GM21360 (cell line): ENCODE measurements around the gene C19orf81.
A peak's percentile ranks its signal among the peaks of the same experiment; 100 is the strongest.

Experiments
- ATAC-seq: cut with Tn5 transposase; IDR thresholded peaks from one replicate; pipeline ENCODE4 v1.9.1; 2021; ENCODE audit warnings: mild to moderate bottlenecking, moderate library complexity; ENCODE audit not compliant: unreplicated experiment

The C19orf81 gene

DNA sequence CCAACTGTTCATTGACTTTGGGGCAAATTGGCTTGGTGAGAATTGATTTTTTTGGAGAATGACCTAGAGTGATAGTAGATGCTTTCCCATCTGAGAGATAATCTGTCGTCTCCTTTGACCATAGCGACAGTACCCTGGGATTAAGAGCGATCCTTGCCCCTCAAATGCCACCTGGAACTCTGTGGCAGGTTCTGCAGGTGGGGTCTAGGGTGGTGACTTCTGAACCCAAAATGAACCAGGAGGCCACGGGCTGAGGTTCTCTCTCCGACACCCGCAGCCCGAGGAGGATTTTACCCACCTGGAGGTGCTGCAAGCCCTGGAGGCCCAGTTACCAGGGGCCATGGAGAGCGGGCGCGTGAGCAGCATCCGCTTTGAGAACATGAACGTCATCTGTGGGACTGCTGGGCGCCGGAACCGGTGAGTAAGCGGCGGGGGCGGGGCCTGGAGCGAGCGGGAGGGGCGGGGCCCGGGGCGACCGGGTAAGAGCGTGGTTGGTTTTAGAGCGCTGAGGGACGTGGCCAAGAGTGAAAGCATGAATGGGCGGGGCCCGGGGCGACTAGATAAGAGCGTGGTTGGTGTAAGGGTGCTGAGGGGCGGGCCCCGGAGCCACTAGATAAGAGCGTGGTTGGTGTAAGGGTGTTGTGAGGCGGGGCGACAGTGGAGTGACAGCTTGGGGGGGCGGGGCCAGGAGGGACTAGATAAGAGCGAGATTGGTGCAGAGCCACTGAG, 8.6 kb downstream of the C19orf81 start:
- ATAC-seq: peak; percentile 83

DNA sequence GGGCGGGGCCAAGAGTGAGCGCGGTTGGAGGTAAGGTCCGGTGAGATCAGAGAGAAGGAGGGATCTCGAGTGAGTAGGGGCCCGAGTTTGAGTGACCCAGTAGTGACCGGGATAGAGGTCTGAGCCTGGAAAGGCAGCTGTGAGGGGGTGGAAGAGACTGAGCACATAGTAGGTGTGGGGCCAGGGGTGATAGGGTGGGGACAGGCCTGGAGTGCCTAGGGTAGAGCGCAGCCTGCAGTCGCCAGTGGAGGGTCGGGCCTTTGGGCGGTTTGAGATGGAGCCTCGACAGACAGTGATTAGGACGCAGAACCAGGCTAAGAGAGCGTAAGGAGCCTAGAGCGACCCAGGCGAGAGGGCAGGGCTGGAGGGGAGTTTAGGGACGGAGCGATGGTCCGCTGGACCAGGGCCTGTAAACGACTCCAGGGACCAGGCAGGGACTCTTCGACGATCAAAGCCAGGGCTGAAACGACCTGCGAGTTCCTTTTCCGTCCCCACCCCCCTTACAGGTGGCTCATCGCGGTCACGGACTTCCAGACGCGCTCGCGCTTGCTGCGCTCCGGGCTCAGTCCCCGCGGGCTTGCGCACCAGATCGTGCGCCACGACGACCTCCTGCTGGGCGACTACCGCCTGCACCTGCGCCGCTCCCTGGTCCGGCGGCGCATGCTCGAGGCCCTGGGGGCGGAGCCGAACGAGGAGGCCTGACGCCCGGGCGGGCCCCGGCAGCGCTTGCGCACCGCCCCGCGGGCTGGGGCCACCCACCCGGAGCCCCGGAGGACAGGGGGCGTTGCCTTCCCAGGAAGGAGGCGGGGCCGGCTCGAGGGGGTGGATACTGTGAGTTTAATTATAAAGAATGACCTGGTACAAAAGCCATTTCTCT, 9.4 kb downstream of the C19orf81 start:
- ATAC-seq: no peak

DNA sequence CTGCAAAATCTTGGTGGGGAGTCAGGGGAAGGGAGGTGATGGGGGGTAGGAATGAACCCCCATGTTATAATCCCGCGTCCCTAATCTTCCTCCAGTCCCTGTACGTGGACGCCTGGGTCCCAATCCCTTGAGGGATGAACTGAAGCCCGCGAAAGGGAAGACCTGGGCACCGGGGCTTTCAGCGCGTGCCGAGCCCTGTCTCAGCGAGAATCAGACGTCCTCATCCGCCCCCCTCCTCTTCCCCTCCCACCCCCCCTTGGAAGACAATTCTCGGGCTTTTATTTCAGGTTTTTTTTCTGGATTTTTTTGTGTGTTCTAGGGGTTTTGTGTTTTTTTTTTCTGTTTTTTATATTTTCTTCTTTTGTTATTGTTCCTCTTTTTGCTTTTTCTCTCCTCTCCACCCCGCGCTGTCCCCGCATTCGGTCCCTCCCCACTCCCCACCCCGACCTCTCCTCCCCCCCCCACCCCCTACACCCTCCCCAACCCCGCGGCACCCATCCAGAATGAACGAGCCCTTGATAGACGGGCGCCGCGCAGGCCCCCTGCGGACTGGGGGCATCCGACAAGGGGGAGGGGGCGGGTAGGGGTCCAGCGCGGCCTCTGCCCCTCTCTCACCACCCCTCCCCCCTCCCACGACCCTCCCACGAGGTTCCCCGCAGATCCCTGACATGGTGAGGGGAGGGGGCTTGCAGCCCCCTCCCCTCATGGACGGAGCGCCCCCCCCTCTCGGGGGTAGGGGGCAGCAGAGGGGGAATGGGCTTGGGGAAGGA, 10.3 kb downstream of the C19orf81 start:
- no peak for ATAC-seq

DNA sequence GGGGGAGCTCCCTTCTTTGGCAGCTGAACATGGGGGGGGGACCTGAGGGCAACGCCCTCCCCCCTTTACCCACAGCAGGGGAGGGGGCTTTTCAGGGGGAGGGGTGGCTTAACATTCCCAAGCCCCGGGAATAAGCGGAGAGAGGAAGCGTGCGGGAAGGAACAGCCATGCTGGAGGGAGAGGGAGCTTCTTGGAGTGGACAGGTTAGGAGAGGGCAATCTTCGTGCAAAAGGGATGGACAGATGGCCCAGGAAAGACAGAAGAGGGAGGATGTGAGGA, 10.8 kb downstream of the C19orf81 start:
- no peak for ATAC-seq

DNA sequence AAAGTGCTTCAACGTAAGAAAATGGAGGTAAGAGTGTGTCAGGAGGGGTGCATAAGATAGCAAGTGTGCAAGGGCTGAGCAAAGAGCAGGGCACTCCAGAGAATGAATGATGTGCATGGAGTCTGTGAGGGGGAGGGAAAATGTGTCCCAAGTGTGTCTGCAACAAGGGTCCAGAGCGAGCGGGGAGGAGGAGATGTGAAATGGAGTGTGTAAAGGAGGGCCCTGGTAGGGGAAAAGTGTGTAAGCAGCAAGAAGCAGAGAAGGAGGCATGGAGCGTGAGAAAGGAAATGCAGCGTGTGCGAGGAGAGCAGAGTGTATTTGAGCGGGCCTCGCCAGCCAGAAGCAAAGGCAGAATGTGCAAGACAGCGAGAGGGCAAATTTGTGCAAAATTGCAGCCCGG, 11.8 kb downstream of the C19orf81 start:
- no peak for ATAC-seq

DNA sequence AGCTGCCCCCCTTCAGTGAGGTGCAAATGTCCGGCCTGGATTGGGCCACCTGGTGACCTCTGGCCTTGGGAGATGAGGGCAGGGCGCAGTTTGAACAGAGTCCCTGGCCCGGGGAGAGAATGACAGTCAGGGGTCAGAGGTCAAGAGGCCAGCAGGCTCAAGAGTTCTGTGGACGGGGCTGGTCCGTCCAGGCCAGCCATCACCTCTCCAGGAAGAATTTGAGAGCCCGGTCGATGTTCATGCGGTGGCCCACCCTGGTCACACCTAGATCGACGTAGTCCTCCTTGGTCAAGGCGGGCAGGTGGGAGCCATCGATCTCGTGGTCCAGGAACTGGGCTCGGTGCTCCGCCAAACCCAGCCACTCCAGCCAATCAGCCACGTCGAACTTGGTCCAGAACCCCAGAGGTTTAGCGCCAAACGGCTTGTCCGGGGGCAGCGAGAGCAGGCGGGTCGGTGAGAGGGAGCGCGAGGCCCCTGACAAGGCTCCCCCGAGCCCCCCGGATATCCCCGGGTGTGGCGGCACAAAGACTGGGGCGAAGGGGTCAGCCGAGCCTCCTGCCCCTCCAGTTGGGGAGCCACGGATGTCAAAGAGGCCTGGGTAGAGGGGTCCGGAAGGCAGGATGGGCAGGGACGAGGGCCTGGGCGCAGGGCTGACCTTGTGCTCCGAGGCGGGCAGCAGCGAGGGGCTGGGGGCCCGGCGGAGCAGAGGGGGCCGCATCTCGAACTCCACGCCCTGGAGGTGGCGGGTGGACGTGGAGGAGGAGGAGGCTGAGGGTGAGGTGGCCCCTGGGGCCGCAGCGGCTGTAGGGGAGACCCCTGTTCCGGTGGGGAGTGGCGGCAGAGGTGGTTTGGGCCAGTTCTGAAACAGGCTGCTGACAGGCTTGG, 12.8 kb downstream of the C19orf81 start:
- ATAC-seq: no peak

DNA sequence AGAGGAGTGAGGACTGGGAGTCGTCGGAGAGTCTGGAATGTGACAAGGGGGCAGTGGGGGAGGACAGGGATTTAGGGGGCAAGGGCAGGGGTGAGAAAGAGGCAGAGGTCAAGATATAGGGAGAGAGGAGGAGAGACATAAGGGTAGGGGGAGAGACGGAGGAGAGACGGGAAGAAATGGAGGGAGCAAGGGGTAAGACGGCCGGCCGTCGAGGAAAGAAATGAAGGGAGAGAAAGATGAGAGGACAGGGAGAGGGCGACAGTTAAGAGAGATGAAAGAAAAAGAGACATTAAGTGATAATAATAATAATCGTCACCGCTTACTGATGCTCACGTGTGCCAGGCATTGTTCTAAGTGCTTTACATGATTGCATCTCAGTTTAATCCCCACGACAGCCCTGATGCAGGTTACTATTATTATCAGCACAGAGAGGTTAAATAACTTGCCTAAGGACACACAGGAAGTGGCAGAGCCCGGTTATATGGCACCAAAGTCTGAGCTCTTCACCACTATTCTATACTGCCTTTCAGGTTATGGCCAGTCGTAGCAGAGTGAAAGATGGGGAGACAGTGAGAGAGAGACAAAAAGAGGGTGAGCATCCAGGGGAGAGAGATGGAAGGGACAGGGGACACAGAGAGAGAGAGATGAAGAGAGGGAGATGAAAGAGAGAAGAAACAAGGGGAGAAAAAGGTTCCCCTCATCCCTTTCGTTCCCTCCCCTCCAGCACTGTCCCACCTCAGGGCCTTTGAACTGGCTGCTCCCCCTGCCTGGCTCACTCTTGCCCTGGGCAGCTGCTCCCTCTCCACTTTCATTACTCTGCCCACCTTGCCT, 13.6 kb downstream of the C19orf81 start:
- ATAC-seq: no peak

DNA sequence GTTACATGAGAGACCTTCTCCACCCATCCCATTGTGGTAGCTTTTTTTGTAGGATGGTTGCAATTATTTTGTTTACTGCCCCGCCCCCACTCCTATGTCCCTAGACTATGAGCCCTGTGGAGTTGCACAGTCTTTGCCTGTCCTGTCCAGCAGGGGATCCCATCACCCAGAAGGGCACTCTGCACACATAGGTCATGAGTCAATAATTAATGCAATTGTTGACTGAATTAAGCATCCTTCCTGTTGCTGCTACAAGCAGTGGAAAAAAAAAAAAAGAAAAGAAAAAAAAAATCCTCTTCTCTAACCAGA, 14.2 kb downstream of the C19orf81 start:
- no peak for ATAC-seq

DNA sequence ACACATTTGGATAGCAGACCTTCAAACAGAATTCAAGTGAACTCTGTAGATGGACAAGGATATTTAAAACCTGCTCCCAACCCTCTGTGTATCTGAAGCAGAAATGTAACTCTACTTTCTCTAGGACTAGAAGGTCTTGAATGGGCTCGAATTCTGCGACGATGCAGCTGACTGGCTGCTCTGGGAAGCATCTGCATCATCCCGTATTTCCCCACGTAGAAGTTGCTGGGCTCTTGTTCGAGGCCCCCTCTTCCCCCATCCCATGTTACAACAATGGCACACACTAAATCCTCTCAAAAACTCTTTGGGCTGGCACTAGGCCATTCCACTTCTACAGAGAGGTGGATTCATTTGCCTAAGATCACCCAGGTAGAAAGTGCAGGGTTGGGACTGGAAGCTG, 15.0 kb downstream of the C19orf81 start:
- ATAC-seq: no peak

DNA sequence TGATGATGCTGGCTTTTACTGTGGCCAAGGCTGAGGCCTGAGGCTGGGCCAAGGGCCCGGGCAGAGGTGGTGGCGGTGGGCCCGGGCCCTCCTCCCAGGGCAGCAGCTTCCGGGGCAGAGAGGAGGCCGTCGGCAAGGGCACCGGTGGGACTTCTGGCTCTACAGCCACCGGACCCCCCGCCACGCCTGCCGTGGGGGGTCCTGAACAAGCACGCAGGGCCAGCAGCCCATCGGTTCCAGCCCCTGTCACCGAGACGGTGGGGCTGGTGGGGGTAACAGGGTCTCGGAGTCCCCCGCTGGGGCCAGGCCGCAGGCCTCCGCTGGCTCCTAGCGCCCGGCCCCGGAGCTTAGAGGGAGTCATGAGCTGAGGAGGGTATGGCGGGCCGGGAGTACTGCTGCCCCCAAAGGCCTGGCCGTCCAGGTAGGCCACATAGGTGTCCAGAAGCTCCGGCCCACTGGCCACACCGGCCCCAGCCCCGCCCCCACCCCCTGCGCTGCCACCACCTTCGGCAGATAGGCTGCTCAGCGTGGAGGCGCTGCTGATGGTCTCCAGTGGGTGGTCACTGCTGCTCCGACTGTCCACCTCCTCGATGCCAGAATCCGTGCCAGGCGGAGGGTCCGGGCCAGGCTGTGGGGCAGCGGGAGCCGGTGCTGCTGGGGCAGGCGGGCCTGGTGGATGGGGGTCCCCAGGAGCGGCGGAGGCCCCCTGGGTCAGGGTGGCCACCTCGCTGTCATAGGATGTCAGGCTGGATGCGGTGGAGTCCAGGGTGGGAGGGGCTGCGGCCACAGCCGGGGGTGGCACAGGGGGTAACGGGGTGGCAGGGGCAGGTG, 17.3 kb downstream of the C19orf81 start:
- ATAC-seq: no peak

DNA sequence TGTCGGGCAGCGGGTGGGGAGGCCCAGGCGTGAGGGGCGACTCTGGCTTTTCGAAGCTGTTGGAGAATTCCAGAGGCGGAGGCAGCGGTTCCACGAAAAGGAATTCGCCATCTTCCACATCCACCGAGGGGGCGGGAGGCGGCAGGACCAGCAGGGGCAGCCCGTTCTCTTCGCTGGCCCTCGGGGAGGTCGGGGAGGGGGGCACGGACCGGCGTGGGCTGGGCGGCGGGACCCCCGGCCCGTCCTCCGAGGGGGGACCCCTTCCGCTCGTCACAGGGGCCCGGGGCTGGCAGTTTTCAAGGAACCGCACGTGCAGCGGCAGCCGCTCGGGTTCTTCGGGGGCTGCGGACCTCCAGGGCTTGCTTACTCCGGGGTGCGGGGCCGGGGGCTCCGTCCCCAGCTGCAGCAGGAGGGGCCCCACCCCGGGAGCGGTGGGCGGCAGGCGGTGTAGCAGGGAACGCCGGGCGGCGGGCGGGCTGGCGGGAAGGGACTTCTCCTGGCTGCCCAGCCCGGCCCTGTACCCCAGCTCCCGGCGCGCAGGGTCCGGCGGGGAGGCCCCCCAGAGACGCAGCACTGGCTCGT, 18.0 kb downstream of the C19orf81 start:
- ATAC-seq: no peak

DNA sequence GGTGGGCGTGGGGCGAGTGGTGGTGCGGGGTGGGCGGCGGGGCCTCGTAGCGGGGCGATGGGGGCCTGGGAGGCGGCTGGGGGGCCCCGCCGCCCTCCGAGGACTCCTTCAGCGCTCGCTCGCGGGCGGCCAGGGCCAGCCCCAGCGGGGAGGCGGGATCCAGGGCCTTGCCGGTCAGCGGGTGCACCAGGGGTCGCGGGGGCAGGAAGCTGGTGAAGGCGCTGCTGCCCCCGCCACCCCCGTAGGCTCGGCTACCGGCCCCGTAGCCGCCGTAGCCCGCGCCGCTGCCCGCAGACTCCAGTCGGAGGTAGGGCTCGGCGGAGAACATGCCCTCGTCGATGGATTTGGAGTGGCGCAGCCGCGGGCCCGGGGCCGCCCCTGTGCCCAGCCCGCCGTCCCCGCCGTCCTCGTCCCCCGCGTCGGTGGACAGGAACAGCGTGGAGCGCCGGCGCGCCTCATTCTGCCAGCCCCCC, 18.6 kb downstream of the C19orf81 start:
- no peak for ATAC-seq

DNA sequence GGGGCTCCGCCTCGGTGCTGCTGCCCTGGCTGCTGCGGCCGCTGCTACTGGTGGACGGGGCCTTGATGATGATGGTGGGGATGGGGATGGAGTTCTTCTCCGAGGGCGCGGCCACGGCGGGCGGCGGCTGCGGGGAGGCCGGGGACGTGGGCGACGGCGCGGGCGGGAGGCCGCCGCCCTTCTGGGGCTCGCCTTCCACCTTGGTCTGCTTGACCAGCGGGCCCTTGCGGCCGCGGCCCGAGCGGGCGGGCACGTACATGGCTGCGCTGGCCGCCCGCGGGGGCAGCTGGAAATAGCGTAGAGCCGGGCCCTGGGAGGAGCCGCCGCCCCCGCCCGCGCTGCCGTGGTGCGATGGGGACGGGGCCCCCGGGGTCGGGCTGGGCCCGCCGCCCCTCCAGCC, 19.2 kb downstream of the C19orf81 start:
- no peak for ATAC-seq

DNA sequence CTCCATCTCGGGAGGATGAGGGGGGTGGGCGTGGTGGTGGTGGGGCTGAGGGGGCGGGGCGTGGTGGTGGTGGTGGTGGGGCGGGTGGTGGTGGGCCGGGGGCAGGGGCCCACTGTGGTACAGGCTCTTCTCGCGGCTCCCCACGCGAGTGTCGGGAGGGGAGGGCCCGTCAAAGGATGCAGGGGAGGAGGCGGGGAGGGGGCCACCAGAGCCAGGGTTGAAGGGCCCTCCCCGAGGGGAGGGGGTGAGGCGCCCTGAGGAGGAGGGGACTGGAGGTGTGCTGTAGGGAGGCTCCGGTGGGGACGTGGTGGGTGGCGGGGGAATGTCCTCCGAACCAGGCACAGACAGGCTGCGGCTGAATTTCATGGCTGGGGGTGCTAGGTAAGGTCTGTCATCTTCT, 19.6 kb downstream of the C19orf81 start:
- ATAC-seq: no peak

DNA sequence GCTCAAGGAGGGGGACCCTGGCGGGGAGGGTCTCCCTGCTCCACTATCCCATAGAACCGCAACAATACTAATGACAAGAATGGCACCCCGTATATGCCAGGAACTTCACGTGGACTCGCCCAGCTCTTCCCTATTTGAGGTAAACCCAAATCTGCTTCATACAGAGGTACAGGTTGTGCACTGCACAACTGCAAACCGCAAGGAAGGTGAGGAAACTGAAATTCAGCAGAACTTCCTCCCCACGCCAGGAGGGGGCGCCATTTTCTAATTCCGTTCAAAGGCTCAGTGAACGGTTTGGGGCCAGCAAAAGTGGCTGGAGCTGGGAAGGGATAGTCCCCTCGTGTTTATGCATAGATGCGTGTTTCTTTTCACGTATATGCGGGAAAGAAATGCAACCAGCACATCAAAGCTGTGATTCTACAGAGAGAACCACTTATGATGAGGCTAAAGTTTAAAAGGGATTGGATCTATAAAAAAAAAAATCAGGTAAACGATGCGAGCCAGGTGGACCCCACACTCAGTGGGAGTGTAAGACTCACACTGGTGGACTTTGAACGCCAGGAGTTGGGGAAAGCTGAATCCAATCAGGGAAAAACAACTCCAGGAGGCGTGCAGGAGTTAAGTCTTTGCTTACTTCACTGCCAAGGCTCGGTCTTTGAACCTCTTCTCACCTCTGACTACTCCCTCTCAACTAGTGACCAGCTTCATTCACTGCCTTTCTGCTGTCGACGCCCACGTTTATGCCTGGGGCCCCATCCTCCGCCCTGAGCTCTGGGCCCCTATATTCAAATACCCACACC, 20.3 kb downstream of the C19orf81 start:
- no peak for ATAC-seq

DNA sequence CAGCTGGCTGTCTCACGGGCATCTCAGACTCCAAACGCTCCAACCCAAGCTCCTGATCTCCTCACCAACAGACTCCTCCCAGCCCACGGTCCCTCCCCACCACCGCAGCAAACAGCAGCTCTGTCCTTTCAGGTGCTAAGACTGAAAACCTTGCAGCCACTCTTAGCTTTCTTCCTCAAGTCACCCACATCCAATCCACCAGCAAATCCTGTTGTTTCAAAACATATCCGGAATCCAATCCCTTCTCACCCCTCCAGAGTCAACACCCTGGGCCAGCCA, 20.8 kb downstream of the C19orf81 start:
- no peak for ATAC-seq

DNA sequence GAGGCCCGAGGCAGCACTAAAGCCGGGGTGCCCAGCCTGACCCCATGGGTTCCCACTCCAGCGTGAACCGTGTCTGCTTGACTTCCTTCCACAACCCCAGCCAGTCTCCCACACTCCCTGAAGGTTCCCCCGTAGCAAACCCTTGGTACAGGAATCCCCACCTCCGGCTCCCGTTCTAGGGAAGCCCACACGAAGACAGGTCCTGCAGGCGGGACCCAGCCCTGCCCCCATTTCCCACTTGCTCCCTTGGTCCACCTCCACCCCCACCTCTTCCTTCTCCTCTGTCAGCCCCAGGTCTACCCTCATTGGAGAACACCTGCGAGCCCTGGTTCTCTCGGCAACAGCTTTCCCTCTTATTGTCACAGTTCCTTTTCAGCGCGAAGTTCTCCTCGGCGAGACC, 23.9 kb downstream of the C19orf81 start:
- no peak for ATAC-seq

DNA sequence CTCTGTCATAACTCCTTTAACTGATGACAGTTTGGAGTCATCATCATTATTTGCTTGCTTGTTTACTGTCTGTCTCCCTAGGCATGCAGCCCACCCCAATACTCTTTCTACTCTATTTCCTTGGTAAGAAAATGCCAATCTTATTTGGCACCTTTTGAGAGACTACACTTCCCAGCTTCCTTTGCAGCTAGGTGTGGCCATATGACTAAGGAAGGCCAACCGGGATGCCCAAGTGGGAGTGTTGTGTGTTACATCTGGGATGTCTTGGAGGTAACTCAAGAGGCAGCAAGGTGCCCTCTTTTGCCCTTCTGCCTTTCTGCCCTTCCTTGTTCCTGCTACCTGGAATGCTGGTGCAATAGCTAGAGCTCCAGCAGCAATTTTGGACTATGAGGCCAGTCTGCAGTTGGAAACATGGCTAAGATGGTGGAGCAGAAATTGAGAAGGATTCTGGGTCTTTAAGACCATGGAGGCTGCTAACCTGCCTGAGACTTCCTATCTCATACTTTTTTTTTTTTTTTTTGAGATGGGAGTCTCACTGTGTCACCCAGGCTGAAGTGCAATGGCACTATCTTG, 27.5 kb downstream of the C19orf81 start:
- ATAC-seq: no peak
